ENCODE measurements around the gene RBP2. TPM values are rescaled to one million over a fixed set of nuclear protein-coding genes. Genes with fewer than 3 reads are reported as not detected.

The RBP2 gene
- total RNA-seq, 1 experiment from 2014 or later: not detected

DNA sequence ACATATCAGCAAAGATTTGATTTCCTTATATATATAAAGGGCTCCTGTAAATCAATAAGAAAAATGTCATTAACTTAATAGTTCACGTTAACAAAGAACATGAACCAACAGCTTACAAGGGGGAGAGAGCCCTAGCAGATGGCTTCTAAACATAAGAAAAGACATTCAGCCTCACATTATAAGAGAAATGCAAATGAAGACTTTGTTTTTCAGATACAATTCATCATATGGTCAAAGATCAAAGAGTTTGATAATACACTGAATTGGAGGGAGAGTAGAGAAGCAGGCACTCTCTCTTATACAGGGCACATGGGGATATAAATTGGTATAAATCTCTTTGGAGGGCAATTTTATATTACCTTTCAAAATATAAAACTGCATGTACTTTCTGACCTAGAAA, 21.1 kb downstream of the RBP2 start:
- no peak overlapping the region for H3K27ac Mint-ChIP-seq (ENCODE audit: low read depth, unreplicated experiment)
- intact Hi-C loops (cut with micrococcal nuclease): no loop called here
- POLR2A ChIA-PET: no interaction called here

DNA sequence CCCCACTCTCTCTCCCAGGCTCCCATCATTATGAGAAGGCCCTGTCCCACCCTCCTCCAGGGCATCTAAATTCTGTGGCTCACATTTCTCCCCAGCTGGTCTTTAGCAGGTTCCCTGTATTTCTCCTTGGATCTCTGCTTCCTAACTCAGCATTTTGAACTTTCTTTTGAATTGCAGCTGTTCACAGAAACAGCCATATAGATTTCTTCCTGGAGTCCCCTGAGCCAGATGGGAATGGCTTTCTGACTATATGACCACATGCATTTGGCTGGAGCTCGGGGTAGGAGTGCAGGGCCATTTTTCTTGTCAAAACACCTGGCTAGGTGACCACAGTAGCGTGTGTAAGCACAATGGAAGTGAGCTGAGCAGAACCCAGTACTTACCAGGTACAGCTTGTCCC, 22.0 kb downstream of the RBP2 start:
- no peaks in the 10 kb centered on the region for H3K9me3 Mint-ChIP-seq (ENCODE audit: unreplicated experiment)
- DNase-seq (ENCODE audit: unreplicated experiment): no peak
- no peak overlapping the region for H3K27ac Mint-ChIP-seq (ENCODE audit: low read depth, unreplicated experiment)
- TF ChIP-seq, protein P1, sequence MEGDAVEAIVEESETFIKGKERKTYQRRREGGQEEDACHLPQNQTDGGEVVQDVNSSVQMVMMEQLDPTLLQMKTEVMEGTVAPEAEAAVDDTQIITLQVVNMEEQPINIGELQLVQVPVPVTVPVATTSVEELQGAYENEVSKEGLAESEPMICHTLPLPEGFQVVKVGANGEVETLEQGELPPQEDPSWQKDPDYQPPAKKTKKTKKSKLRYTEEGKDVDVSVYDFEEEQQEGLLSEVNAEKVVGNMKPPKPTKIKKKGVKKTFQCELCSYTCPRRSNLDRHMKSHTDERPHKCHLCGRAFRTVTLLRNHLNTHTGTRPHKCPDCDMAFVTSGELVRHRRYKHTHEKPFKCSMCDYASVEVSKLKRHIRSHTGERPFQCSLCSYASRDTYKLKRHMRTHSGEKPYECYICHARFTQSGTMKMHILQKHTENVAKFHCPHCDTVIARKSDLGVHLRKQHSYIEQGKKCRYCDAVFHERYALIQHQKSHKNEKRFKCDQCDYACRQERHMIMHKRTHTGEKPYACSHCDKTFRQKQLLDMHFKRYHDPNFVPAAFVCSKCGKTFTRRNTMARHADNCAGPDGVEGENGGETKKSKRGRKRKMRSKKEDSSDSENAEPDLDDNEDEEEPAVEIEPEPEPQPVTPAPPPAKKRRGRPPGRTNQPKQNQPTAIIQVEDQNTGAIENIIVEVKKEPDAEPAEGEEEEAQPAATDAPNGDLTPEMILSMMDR (IDR thresholded peaks at IDR 0.05; ENCODE audit: unreplicated experiment): no peak
- no peaks in the 10 kb centered on the region for H3K4me1 Mint-ChIP-seq (ENCODE audit: insufficient read depth, unreplicated experiment)
- intact Hi-C loops (cut with micrococcal nuclease): no loop called here
- no TSS peak for BruUV-seq (replicated peaks)
- no peaks in the 10 kb centered on the region for H3K27me3 Mint-ChIP-seq (ENCODE audit: insufficient read depth, unreplicated experiment)
- POLR2A ChIA-PET: interaction anchor here (0.8 kb wide), 1 partner anchor 65 kb away, joined by 3 read pairs; the partner anchor contains the start of gene COPB2
- no peak overlapping the region for H3K4me3 Mint-ChIP-seq (ENCODE audit: unreplicated experiment)
- CTCF ChIA-PET: interaction anchor here (0.6 kb wide), 1 partner anchor 342 kb away, joined by 3 read pairs; no protein-coding TSS in a partner anchor
- H3K36me3 Mint-ChIP-seq (ENCODE audit: insufficient read depth, unreplicated experiment): no peaks in the 10 kb centered on the region

More for the DNA sequence above, 21.1 kb downstream of the RBP2 start:
- no peak overlapping the region for H3K4me3 Mint-ChIP-seq (ENCODE audit: unreplicated experiment)
- no peaks in the 10 kb centered on the region for H3K9me3 Mint-ChIP-seq (ENCODE audit: unreplicated experiment)
- no TSS peak for BruUV-seq (replicated peaks)
- no peak for DNase-seq (ENCODE audit: unreplicated experiment)
- no peaks in the 10 kb centered on the region for H3K4me1 Mint-ChIP-seq (ENCODE audit: insufficient read depth, unreplicated experiment)
- no peaks in the 10 kb centered on the region for H3K27me3 Mint-ChIP-seq (ENCODE audit: insufficient read depth, unreplicated experiment)
- H3K36me3 Mint-ChIP-seq (ENCODE audit: insufficient read depth, unreplicated experiment): no peaks in the 10 kb centered on the region
- TF ChIP-seq, protein P1 (IDR thresholded peaks at IDR 0.05; ENCODE audit: unreplicated experiment): no peak
- CTCF ChIA-PET: no interaction called here

DNA sequence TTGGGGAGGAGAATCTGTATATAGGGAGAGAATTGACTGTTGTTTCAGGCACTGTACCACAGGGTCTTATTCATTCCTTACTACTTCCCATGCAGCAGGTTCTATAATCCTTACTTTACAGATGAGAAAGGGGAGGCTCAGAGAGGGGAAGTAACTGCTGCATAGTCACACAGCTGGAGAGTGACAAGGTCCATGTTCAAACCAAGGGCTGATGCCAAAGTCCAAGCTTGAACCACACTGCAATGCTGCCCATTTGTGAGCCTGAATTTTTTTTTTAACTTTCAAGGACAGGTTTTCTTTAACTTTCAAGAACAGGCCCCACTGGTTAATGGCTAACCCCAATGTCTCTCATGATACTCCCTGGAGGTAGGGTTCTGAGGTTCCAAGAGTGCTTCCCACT, 26.2 kb downstream of the RBP2 start:
- no peak for DNase-seq (ENCODE audit: unreplicated experiment)
- ChIA-PET POLR2A (interaction anchor here (0.6 kb wide), 1 partner anchor 15 kb away, joined by 3 read pairs; no protein-coding TSS in a partner anchor), CTCF (no interaction called here)
- Mint-ChIP-seq H3K36me3 (ENCODE audit: insufficient read depth, unreplicated experiment) (no peaks in the 10 kb centered on the region), H3K27ac (ENCODE audit: low read depth, unreplicated experiment) (no peak overlapping the region), H3K4me1 (ENCODE audit: insufficient read depth, unreplicated experiment) (no peaks in the 10 kb centered on the region), H3K9me3 (ENCODE audit: unreplicated experiment) (no peaks in the 10 kb centered on the region), H3K4me3 (ENCODE audit: unreplicated experiment) (no peak overlapping the region), H3K27me3 (ENCODE audit: insufficient read depth, unreplicated experiment) (no peaks in the 10 kb centered on the region)
- intact Hi-C loops (cut with micrococcal nuclease): no loop called here
- TF ChIP-seq, protein P1 (IDR thresholded peaks at IDR 0.05; ENCODE audit: unreplicated experiment): no peak
- no TSS peak for BruUV-seq (replicated peaks)

DNA sequence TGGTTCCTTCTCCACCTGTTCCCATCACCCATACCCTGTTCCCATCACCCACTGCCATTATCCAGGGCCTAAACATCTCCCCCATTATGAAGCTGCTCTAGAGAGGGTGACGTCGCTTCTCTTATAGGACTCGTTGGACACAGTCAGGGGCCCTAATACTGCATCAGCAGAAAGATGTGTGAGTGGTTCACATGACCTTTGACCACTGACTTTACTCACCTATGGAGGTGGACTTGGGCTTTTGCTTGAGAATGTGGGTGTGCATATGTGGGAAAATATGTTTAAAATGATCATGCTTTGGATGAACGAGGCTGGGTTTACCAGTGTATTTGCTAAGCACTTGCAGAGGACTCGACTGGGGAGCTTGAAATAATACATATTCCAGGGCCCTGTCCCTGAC, 26.8 kb downstream of the RBP2 start:
- DNase-seq (ENCODE audit: unreplicated experiment): no peak
- CTCF ChIA-PET: no interaction called here
- H3K9me3 Mint-ChIP-seq (ENCODE audit: unreplicated experiment): no peaks in the 10 kb centered on the region
- no TSS peak for BruUV-seq (replicated peaks)
- no peak overlapping the region for H3K4me3 Mint-ChIP-seq (ENCODE audit: unreplicated experiment)
- H3K27ac Mint-ChIP-seq (ENCODE audit: low read depth, unreplicated experiment): no peak overlapping the region
- TF ChIP-seq, protein P1 (IDR thresholded peaks at IDR 0.05; ENCODE audit: unreplicated experiment): no peak
- intact Hi-C loops (cut with micrococcal nuclease): no loop called here
- H3K36me3 Mint-ChIP-seq (ENCODE audit: insufficient read depth, unreplicated experiment): no peaks in the 10 kb centered on the region
- POLR2A ChIA-PET: interaction anchor here (0.6 kb wide), 1 partner anchor 16 kb away, joined by 3 read pairs; no protein-coding TSS in a partner anchor
- no peaks in the 10 kb centered on the region for H3K27me3 Mint-ChIP-seq (ENCODE audit: insufficient read depth, unreplicated experiment)
- no peaks in the 10 kb centered on the region for H3K4me1 Mint-ChIP-seq (ENCODE audit: insufficient read depth, unreplicated experiment)

All from MCF 10A (cell line).